ENCODE data around the gene GALNT18. TPM values are rescaled to one million over a fixed set of nuclear protein-coding genes. Genes with fewer than 3 reads are reported as not detected.

The GALNT18 gene
- total RNA-seq, 1 donor from 2014 or later: 11.7 TPM

DNA sequence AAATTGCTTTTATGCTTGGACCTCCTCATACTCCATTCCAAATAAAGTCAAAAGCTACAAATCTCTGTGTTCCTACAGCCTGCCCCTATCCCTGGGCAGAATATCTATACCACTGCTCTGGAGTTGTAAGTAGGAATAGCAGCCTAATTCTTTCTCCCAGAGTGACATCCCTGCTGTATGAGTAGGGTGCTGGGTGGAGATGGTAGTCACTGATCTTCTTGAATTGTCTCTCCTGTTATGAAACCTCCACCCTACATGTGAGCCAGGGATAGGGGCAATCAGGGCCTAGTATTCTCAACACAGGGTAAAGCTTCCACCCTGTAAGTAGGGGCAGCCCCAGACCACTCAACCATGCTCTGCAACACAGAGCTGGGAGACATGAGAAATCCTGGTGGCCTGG, 19.8 kb downstream of the GALNT18 start:
- Mint-ChIP-seq H3K27me3 (peaks cover 4% of the 10 kb centered on the region), H3K27ac (no peak overlapping the region), H3K4me3 (no peak overlapping the region), H3K36me3 (no peaks in the 10 kb centered on the region), H3K4me1 (ENCODE audit: unreplicated experiment) (peaks cover 9% of the 10 kb centered on the region), H3K9me3 (no peaks in the 10 kb centered on the region)
- no peak for DNase-seq (ENCODE audit: extremely low spot score, unreplicated experiment)
- TF ChIP-seq, protein P1, sequence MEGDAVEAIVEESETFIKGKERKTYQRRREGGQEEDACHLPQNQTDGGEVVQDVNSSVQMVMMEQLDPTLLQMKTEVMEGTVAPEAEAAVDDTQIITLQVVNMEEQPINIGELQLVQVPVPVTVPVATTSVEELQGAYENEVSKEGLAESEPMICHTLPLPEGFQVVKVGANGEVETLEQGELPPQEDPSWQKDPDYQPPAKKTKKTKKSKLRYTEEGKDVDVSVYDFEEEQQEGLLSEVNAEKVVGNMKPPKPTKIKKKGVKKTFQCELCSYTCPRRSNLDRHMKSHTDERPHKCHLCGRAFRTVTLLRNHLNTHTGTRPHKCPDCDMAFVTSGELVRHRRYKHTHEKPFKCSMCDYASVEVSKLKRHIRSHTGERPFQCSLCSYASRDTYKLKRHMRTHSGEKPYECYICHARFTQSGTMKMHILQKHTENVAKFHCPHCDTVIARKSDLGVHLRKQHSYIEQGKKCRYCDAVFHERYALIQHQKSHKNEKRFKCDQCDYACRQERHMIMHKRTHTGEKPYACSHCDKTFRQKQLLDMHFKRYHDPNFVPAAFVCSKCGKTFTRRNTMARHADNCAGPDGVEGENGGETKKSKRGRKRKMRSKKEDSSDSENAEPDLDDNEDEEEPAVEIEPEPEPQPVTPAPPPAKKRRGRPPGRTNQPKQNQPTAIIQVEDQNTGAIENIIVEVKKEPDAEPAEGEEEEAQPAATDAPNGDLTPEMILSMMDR (conservative IDR thresholded peaks at IDR 0.05): no peak

GRCh38 chr11:11600288-11600687, 21.5 kb downstream of the GALNT18 start:
- H3K27ac Mint-ChIP-seq: no peak overlapping the region
- H3K9me3 Mint-ChIP-seq: no peaks in the 10 kb centered on the region
- TF ChIP-seq, protein P1 (conservative IDR thresholded peaks at IDR 0.05): no peak
- no peaks in the 10 kb centered on the region for H3K27me3 Mint-ChIP-seq
- no peak for DNase-seq (ENCODE audit: extremely low spot score, unreplicated experiment)
- no peak overlapping the region for H3K4me3 Mint-ChIP-seq
- H3K36me3 Mint-ChIP-seq: no peaks in the 10 kb centered on the region
- peaks cover 5% of the 10 kb centered on the region for H3K4me1 Mint-ChIP-seq (ENCODE audit: unreplicated experiment)

DNA sequence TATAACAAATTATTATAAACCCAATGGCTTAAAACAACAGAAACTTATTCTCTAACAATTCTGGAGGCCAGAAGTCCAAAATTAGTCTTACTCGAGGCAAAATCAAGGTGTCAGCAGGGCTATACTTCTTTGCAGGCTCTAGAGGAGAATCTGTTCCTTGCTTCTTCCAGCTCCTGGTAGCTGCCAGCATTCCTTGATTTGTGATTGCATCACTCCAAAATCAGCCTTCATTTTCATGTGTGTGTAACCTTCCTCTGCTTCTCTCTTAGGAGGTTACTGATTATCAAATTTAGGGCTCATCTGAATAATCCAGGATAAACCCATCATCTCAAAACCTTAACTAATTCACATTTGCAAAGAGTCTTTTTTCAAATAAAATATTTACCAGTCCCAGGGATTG, 23.6 kb downstream of the GALNT18 start:
- TF ChIP-seq, protein P1 (conservative IDR thresholded peaks at IDR 0.05): no peak
- Mint-ChIP-seq H3K36me3 (no peaks in the 10 kb centered on the region), H3K27ac (no peak overlapping the region), H3K4me1 (ENCODE audit: unreplicated experiment) (no peaks in the 10 kb centered on the region), H3K27me3 (no peaks in the 10 kb centered on the region), H3K4me3 (no peak overlapping the region), H3K9me3 (no peaks in the 10 kb centered on the region)
- no peak for DNase-seq (ENCODE audit: extremely low spot score, unreplicated experiment)

GRCh38 chr11:11594162-11594561, 27.6 kb downstream of the GALNT18 start:
- TF ChIP-seq, protein P1 (conservative IDR thresholded peaks at IDR 0.05): no peak
- no peaks in the 10 kb centered on the region for H3K9me3 Mint-ChIP-seq
- no peaks in the 10 kb centered on the region for H3K27me3 Mint-ChIP-seq
- H3K4me3 Mint-ChIP-seq: no peak overlapping the region
- peaks cover 18% of the 10 kb centered on the region for H3K4me1 Mint-ChIP-seq (ENCODE audit: unreplicated experiment)
- no peak overlapping the region for H3K27ac Mint-ChIP-seq
- no peak for DNase-seq (ENCODE audit: extremely low spot score, unreplicated experiment)
- no peaks in the 10 kb centered on the region for H3K36me3 Mint-ChIP-seq

DNA sequence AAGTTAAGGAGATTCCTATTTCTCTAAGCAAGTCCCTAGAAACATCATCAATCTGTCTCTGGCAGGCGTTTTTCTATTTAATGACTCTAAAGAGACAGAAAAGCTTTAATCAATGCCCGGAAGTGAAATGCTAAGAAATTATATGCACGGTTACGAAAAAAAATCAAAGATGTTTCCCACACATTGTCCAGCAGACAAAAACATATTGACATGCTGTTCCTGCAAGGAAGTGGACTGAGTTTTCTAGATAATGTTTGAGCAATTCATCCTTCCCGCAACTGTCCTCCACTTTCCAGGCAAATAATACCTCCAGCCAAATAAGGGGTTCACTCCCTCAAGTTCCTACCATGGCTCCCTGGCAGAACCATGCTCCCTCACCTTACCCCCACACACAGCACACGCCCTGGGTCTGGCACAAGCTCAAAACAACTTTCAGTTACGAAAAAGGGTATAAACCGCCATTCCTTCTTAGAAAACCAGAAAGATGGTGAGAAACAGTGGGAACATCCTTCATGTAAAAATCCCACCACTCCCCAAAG, 29.6 kb downstream of the GALNT18 start:
- no peaks in the 10 kb centered on the region for H3K27me3 Mint-ChIP-seq
- no peaks in the 10 kb centered on the region for H3K36me3 Mint-ChIP-seq
- H3K4me3 Mint-ChIP-seq: no peak overlapping the region
- H3K9me3 Mint-ChIP-seq: no peaks in the 10 kb centered on the region
- DNase-seq (ENCODE audit: extremely low spot score, unreplicated experiment): no peak
- no peak overlapping the region for H3K27ac Mint-ChIP-seq
- peaks cover 25% of the 10 kb centered on the region for H3K4me1 Mint-ChIP-seq (ENCODE audit: unreplicated experiment)
- TF ChIP-seq, protein P1 (conservative IDR thresholded peaks at IDR 0.05): no peak

GRCh38 chr11:11589437-11589836, 32.4 kb downstream of the GALNT18 start:
- Mint-ChIP-seq H3K9me3 (no peaks in the 10 kb centered on the region), H3K4me1 (ENCODE audit: unreplicated experiment) (peaks cover 25% of the 10 kb centered on the region), H3K27me3 (no peaks in the 10 kb centered on the region), H3K4me3 (no peak overlapping the region), H3K27ac (no peak overlapping the region), H3K36me3 (no peaks in the 10 kb centered on the region)
- TF ChIP-seq, protein P1 (conservative IDR thresholded peaks at IDR 0.05): no peak
- no peak for DNase-seq (ENCODE audit: extremely low spot score, unreplicated experiment)

Measured in type B pancreatic cell (in vitro differentiated cells).